Natural killer cell treated with Interleukin-12 subunit alpha and Interleukin-12 subunit beta and Interleukin-15 and Interleukin-18, amount 100 ng/mL, for 72 hours (primary cell): ENCODE measurements around the gene LYRM4. TPM values are rescaled to one million over a fixed set of nuclear protein-coding genes. Genes with fewer than 3 reads are reported as not detected.

Experiments used
- ATAC-seq, 2 donors: fragments of 150-1000 bp; cut with Tn5 transposase in 1 of 2; sonication (Bioruptor Pico), chemical (Tn5 transposase) in 1 of 2; 2 replicates each; pipeline ENCODE4 v1.10.0; 2021
- DNase-seq: peaks from one replicate; pipeline ENCODE4 v3.0.0; 2022; ENCODE audit warnings: low spot score
- H3K27ac Mint-ChIP-seq, 2 donors: 1 replicate in 1 of 2; 2 replicates in 1 of 2; pipeline ENCODE4 v1.8.0; 2022; ENCODE audit warnings: mixed read lengths in 2 of 2, mild to moderate bottlenecking in 1 of 2, moderate library complexity in 1 of 2
- H3K27me3 Mint-ChIP-seq, 2 donors: 1 replicate in 1 of 2; 2 replicates in 1 of 2; pipeline ENCODE4 v1.8.0; 2022; ENCODE audit warnings: mixed read lengths in 2 of 2
- H3K36me3 Mint-ChIP-seq: one replicate; pipeline ENCODE4 v1.8.0; 2022; ENCODE audit warnings: mixed read lengths
- H3K4me1 Mint-ChIP-seq, 2 donors: 1 replicate in 1 of 2; 2 replicates in 1 of 2; pipeline ENCODE4 v1.8.0; 2022; ENCODE audit warnings: low read depth in 2 of 2, mixed read lengths in 2 of 2, mild to moderate bottlenecking in 1 of 2
- H3K4me3 Mint-ChIP-seq: one replicate; pipeline ENCODE4 v1.8.0; 2022; ENCODE audit warnings: mixed read lengths
- H3K9me3 Mint-ChIP-seq: 2 replicates; pipeline ENCODE4 v1.8.0; 2022; ENCODE audit warnings: mixed read lengths
- total RNA-seq, 2 donors: library from RNA; stranded (reverse); gene quantifications; one replicate each; pipeline ENCODE4 v1.2.3, GENCODE V29; 2022

Gene LYRM4
- total RNA-seq, 2 donors from 2014 or later = 27.7 to 43.0 TPM

- DNase-seq (no peak), ATAC-seq (no peak)
- Mint-ChIP-seq H3K27ac (no peak overlapping the region), H3K4me1 (no peaks in the 10 kb centered on the region), H3K36me3 (no peaks in the 10 kb centered on the region), H3K27me3 (peaks cover 0 to 4% of the 10 kb centered on the region in 2 donors), H3K9me3 (no peaks in the 10 kb centered on the region), H3K4me3 (no peak overlapping the region)
These were observed 161.2 kb downstream of the LYRM4 start for GRCh38 chr6:5099537-5099936.

- Mint-ChIP-seq H3K27me3 (peaks cover 0 to 6% of the 10 kb centered on the region in 2 donors), H3K27ac (no peak overlapping the region), H3K9me3 (no peaks in the 10 kb centered on the region), H3K36me3 (no peaks in the 10 kb centered on the region), H3K4me3 (no peak overlapping the region), H3K4me1 (no peaks in the 10 kb centered on the region)
- ATAC-seq (peak in 1 of 2 donors; percentile 33), DNase-seq (no peak)
These were observed 162.1 kb downstream of the LYRM4 start for GRCh38 chr6:5098501-5099270.

- peaks cover 5 to 12% of the 10 kb centered on the region in 2 donors for H3K27me3 Mint-ChIP-seq
- no peaks in the 10 kb centered on the region for H3K36me3 Mint-ChIP-seq
- no peak overlapping the region for H3K4me3 Mint-ChIP-seq
- ATAC-seq (no peak), DNase-seq (no peak)
- H3K9me3 Mint-ChIP-seq = no peaks in the 10 kb centered on the region
- H3K4me1 Mint-ChIP-seq = no peaks in the 10 kb centered on the region
- H3K27ac Mint-ChIP-seq = no peak overlapping the region
These were observed 164.3 kb downstream of the LYRM4 start for GRCh38 chr6:5096482-5096881.

- Mint-ChIP-seq H3K27ac (no peak overlapping the region), H3K4me3 (no peak overlapping the region), H3K9me3 (no peaks in the 10 kb centered on the region), H3K36me3 (no peaks in the 10 kb centered on the region), H3K4me1 (no peaks in the 10 kb centered on the region), H3K27me3 (peaks cover 8 to 16% of the 10 kb centered on the region in 2 donors)
- DNase-seq (no peak), ATAC-seq (no peak)
These were observed 165.5 kb downstream of the LYRM4 start for GRCh38 chr6:5095236-5095635.

- Mint-ChIP-seq H3K27me3 (peaks cover 8 to 16% of the 10 kb centered on the region in 2 donors), H3K36me3 (no peaks in the 10 kb centered on the region), H3K9me3 (no peaks in the 10 kb centered on the region), H3K4me1 (no peaks in the 10 kb centered on the region), H3K27ac (no peak overlapping the region), H3K4me3 (no peak overlapping the region)
- ATAC-seq (no peak), DNase-seq (no peak)
These were observed 166.4 kb downstream of the LYRM4 start for GRCh38 chr6:5094327-5094726.

GRCh38 chr6:5093231-5094015 is 167.3 kb downstream of the LYRM4 start:
- no peak for DNase-seq

GRCh38 chr6:5091210-5092069 is 169.3 kb downstream of the LYRM4 start:
- no peaks in the 10 kb centered on the region for H3K36me3 Mint-ChIP-seq
- no peak overlapping the region for H3K4me3 Mint-ChIP-seq
- no peaks in the 10 kb centered on the region for H3K9me3 Mint-ChIP-seq
- H3K27ac Mint-ChIP-seq = no peak overlapping the region
- DNase-seq = no peak
- ATAC-seq = no peak
- H3K27me3 Mint-ChIP-seq = peaks cover 14 to 23% of the 10 kb centered on the region in 2 donors
- no peaks in the 10 kb centered on the region for H3K4me1 Mint-ChIP-seq

More at GRCh38 chr6:5093231-5094015, 167.3 kb downstream of the LYRM4 start:
- Mint-ChIP-seq H3K9me3 (no peaks in the 10 kb centered on the region), H3K27ac (no peak overlapping the region), H3K36me3 (no peaks in the 10 kb centered on the region), H3K27me3 (peaks cover 11 to 16% of the 10 kb centered on the region in 2 donors), H3K4me3 (no peak overlapping the region), H3K4me1 (no peaks in the 10 kb centered on the region)
- ATAC-seq = no peak

GRCh38 chr6:5090603-5091002 is 170.1 kb downstream of the LYRM4 start:
- Mint-ChIP-seq H3K4me3 (no peak overlapping the region), H3K36me3 (no peaks in the 10 kb centered on the region), H3K27me3 (peaks cover 14 to 23% of the 10 kb centered on the region in 2 donors), H3K27ac (no peak overlapping the region), H3K4me1 (no peaks in the 10 kb centered on the region), H3K9me3 (no peaks in the 10 kb centered on the region)
- DNase-seq = no peak
- ATAC-seq = no peak

GRCh38 chr6:5089481-5090438 is 171.0 kb downstream of the LYRM4 start:
- no peaks in the 10 kb centered on the region for H3K9me3 Mint-ChIP-seq
- ATAC-seq (no peak), DNase-seq (no peak)
- no peak overlapping the region for H3K4me3 Mint-ChIP-seq
- H3K27ac Mint-ChIP-seq = no peak overlapping the region
- H3K4me1 Mint-ChIP-seq = no peaks in the 10 kb centered on the region
- no peaks in the 10 kb centered on the region for H3K36me3 Mint-ChIP-seq
- H3K27me3 Mint-ChIP-seq = peaks cover 14 to 21% of the 10 kb centered on the region in 2 donors

- Mint-ChIP-seq H3K27me3 (peaks cover 14 to 18% of the 10 kb centered on the region in 2 donors), H3K36me3 (no peaks in the 10 kb centered on the region), H3K4me3 (no peak overlapping the region), H3K9me3 (no peaks in the 10 kb centered on the region), H3K27ac (no peak overlapping the region), H3K4me1 (no peaks in the 10 kb centered on the region)
- ATAC-seq (no peak), DNase-seq (no peak)
These were observed 172.0 kb downstream of the LYRM4 start for GRCh38 chr6:5088780-5089179.

GRCh38 chr6:5087389-5087788 is 173.4 kb downstream of the LYRM4 start:
- H3K4me3 Mint-ChIP-seq = no peak overlapping the region
- ATAC-seq (no peak), DNase-seq (no peak)
- H3K27me3 Mint-ChIP-seq = peaks cover 23 to 32% of the 10 kb centered on the region in 2 donors
- H3K4me1 Mint-ChIP-seq = no peaks in the 10 kb centered on the region
- no peak overlapping the region for H3K27ac Mint-ChIP-seq
- H3K9me3 Mint-ChIP-seq = no peaks in the 10 kb centered on the region
- no peaks in the 10 kb centered on the region for H3K36me3 Mint-ChIP-seq

- H3K27ac Mint-ChIP-seq = no peak overlapping the region
- H3K4me1 Mint-ChIP-seq = no peaks in the 10 kb centered on the region
- no peak for ATAC-seq
- H3K27me3 Mint-ChIP-seq = peaks cover 23 to 31% of the 10 kb centered on the region in 2 donors
- H3K4me3 Mint-ChIP-seq = no peak overlapping the region
- no peaks in the 10 kb centered on the region for H3K9me3 Mint-ChIP-seq
- DNase-seq = no peak
- no peaks in the 10 kb centered on the region for H3K36me3 Mint-ChIP-seq
These were observed 174.4 kb downstream of the LYRM4 start for GRCh38 chr6:5086294-5086890.
